ENCODE results near the gene DPEP2.

Gene DPEP2

DNA sequence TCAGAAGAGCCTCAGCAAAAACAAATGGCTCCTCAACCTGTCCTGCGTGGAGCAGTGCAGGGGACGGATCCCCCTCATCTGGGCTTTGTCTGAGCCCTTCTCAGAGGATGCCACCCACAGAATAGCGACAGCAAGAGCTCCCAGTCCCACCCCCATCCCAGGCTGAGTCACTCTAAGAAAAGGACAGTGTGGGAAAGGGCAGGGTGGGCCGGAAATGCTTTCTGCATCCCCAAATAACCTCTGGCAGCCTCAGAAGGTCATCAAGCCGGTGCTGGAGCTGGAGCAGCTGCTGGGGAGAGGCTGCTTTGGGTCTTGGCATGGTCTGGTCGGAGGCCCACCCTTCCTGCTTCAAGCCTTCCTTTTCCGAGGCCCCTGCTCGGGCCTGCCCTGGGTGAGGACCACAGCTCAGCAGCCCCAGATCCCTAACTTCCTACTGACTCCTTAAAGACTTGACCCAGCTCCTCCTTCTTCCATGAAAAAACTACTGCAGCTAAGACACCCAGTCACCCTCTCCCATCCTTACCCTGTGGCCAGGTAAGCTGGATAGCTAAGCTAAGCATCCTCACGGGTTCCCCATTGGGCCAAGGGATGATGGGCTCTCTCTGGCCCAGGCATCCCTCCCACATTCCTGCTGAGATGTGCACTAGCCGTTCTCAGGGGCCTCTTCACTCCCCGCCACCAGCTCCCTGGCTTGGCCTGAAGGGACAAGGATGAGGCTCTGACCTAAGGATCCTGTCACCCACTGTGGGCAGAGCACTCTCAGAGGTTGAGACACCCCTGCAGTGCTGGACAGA lies 39.6 kb downstream of the DPEP2 start:
- no peak for DNase-seq (ENCODE audit: low spot score)
- no peak for FAIRE-seq

GRCh38 chr16:67957622-67958021 lies 41.7 kb downstream of the DPEP2 start:
- DNase-seq (ENCODE audit: low spot score) (no peak), FAIRE-seq (no peak)

- no peak for DNase-seq (ENCODE audit: low spot score)
- no peak for FAIRE-seq
These were observed 44.7 kb downstream of the DPEP2 start for GRCh38 chr16:67954421-67955196.

DNA sequence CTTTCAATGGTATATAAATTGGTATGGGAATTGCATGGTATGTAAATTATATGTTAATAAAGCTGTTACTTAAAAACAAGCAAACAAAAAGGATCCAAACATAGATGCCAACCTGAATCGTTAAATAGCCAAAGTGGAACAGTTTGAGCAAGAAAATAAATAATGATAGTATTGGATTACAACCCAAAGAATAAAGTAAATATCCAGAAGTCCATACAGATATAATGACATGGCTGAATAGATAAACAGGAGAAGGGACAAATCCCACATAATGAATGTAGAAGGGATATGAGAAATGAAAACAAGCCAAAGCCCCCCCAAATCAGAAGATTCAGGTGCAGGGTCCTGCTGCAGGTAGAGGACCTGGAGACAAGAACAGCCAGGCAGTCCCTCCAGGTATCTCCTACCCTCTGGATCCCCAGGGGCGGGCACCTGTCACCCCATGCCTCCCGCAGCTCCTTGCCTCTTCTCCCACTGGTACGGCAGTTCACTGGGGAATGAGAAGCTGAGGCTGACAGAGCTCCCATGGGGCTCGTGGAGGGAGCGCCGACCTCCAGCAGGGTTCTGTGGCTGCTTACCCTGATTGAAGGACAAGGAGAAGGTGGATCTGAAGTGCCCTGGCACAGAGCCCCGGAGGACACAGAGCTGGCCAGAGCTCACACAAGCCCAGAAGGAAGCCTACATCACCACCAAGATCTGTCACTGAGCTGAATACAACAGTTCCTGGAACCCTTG lies 45.5 kb downstream of the DPEP2 start:
- DNase-seq (ENCODE audit: low spot score) (no peak), FAIRE-seq (no peak)

DNA sequence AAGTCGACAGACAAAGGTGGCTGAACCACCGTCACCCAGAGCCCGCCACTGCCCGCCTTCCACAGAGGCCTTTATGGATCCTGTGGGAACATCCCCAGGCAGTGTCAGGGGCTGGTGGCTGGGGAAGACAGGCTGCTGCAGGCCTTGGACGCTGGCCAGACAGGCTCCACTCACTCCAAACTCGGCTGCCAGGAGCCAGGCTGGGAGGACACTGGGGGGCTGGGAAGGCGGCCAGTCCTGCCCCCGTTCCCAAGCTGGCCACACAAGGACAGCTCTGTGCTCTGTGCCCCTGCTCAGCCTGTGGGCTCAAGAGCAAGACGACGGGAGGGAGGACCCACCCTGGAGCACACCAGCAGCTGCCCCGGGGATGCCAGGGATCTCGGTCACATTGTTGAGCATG lies 47.8 kb downstream of the DPEP2 start:
- DNase-seq (ENCODE audit: low spot score), result no peak
- FAIRE-seq, result no peak

DNA sequence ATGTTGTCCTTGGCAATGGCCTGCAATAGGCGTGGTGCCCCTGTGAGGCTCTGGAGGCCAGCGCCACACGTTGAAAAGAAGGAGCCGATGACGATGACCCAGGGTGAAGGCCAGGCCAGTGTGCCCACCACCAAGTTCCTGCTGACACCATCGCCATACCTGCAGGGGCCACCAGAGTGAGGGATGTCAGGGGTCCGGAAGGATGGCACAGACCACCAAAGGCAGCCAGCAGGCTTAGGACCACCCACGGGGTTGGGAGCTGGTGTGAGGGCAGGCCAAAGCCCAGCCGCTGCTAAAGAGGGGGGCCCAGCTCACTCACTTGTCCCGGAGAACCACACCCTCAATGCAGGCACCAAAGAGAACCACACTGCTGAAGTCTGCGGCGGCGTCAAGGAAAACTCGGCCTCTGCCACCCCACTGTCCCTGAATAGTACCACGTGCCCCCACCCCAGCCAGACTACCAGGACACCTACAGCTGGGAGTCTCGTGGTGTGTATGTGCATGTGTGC lies 48.9 kb downstream of the DPEP2 start:
- DNase-seq (ENCODE audit: low spot score) (no peak), FAIRE-seq (no peak)

GRCh38 chr16:67949645-67950044 lies 49.6 kb downstream of the DPEP2 start:
- no peak for FAIRE-seq

DNA sequence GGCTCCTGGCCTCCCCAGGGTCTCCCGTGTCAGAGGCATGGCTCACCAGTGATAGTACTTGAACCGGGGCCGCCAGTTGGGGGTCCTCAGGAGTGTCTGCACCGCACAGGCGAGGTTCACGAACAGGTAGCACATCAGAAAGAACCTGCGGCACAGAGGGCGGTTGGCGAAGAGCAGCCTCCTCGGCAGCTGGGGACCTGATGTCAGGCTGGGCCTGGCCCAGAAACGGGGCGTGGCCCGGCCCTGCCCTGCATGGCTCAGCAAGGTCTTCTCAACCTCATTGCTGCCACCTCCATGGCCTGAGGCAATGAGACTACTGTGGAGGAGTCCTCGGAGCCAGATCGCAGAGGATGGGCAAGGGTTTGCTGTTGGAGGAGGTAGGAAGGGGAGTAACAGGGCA lies 51.3 kb downstream of the DPEP2 start:
- FAIRE-seq (no peak), DNase-seq (ENCODE audit: low spot score) (no peak)

More at GRCh38 chr16:67949645-67950044, 49.6 kb downstream of the DPEP2 start:
- DNase-seq (ENCODE audit: low spot score), result no peak

- DNase-seq (ENCODE audit: low spot score) (no peak), FAIRE-seq (no peak)
These were observed 52.2 kb downstream of the DPEP2 start for GRCh38 chr16:67946966-67947558.

DNA sequence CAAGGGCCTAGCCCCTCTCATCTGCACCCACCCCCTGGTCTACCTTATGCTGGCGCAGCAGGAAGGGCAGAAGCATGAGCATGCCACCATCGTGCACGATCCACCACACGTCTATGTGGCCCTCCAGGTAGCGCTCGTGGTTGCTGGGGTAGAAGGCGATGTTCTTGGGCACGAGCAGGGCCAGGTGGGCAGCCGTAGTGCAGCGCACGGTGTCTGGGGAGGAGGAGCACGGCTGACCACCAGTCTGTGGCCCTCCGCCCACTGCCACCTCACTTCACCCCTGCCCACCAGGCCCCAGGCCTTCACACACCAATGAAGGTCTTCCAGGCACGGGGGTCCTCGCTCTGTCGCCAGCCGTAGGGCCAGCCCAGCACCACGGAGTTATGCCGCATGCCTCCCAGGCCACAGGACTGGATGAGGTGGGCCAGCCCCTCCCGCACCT lies 53.1 kb downstream of the DPEP2 start:
- no peak for FAIRE-seq

GRCh38 chr16:67945392-67945933 lies 53.8 kb downstream of the DPEP2 start:
- DNase-seq (ENCODE audit: low spot score), result no peak
- FAIRE-seq, result no peak

More for the DNA sequence above, 53.1 kb downstream of the DPEP2 start:
- DNase-seq (ENCODE audit: low spot score), result no peak

- FAIRE-seq, result no peak
- no peak for DNase-seq (ENCODE audit: low spot score)
These were observed 54.4 kb downstream of the DPEP2 start for GRCh38 chr16:67944690-67945391.

DNA sequence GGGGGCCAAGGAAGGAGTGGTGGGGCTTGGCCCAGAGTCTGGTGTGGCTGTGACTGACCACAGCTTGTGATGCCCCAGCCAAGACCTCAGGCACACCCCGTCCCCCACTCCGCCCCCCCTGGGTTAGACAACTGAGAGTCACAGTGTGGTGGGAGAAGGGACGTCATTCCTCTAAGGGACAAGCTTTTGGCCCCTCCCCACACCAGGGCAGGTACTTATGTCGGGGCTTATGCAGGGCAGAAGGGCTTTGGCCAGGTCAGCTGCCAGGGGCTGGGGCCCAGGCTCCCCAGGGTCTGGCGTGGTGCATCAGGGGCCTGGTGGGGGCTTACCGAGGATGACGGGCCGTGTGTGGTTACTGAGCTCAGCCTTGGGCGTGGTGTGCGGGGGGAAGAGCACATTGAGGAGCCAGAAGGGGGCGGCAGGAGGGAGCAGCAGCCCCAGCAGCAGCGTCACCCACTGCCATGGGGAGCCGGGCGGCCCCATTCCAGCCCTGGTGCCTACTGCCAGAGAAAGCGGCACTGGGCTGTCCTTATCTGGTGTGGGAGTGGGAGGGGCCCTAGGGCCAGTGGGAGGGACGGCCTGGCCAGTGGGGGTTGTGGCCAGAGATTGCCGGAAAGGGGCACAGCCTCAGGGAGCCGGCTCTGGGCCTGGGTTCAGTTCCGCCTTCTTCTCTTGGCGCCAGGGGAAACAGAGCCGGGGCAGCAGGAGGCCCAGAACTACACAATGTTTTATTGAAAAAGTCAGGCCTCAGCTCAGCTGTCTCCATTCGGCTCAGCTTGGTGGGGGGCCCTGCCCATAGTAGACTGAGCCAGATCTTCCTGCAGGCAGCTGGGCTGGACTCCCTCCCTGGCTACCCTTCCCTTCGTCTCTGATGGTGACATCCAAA lies 55.4 kb downstream of the DPEP2 start, which contains the start of gene LCAT:
TSS of gene LCAT (minus strand) at position 502 of the 886 bp plus-strand sequence. CDS start at position 483, 19 bp downstream.
- DNase-seq (ENCODE audit: low spot score) (no peak), FAIRE-seq (no peak)

DNA sequence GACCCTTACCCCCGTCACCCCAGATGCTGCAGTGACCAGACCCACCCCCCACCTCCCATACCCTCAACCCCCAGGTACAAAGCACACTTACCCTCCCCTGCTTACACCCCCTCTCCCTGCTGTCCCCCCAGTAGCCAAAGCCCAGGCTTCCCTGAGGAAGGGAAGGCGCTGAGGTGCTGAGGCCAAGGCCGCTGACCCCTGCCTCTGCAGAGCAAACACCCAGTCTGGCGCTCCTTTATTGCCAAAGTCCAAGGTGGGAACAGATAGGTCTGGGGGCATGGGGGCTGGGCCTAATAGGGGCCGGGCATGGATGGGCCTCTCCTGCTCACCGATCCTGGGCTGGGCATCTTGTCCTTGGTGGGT lies 56.0 kb downstream of the DPEP2 start:
- DNase-seq (ENCODE audit: low spot score), result no peak
- FAIRE-seq, result no peak

DNA sequence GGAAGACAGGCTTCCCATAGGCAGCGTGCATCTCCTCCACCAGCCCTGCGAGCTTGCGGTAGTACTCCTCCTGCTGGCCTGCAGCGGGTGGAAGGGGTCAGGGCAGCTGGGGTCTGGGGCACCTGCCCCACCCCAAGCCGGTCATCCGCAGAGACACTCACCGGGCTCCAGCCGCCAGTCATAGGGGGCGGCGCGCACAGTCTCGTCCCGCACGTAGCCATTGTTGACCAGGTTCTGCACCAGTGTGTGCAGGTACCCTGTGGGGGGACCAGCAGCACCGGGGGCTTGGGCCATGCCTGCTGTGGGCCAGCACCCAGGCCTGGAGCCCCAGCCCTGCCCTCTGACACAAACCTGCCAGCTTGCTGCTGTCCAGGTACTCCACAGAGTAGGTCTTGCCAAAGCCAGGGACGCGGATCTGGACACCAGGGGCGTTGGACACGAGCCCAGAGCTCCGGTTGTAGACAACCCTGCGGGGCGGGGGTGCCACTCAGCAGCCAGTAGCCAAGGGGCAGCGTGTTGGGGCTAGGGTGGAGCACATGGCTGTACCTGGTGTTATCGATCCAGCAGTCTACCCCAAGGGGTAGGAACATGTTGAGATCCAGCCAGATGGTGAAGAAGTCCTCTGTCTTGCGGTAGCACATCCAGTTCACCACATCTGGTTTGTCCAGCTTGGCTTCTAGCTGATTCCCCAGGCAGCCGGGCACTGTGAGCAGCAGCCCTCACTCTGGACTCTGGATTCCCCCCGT lies 56.6 kb downstream of the DPEP2 start:
- DNase-seq (ENCODE audit: low spot score) (no peak), FAIRE-seq (no peak)

DNA sequence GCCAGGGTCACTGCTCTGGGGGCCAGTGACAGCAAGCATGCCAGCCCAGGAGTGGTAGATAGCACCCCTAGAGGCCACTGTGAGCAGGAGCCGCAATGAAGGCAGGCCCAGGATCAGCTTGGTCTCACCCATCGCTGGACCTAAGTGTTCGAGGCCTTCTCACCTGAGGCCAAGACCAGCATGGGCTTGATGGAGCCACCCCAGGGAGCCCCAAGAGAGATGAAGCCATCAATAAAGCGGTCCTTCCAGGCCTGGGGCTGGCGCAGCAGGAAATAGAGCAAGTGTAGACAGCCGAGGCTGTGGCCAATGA lies 57.1 kb downstream of the DPEP2 start:
- DNase-seq (ENCODE audit: low spot score) (no peak), FAIRE-seq (no peak)

- FAIRE-seq, result no peak
These were observed 57.6 kb downstream of the DPEP2 start for GRCh38 chr16:67941469-67942199.

GRCh38 chr16:67940446-67941089 lies 58.7 kb downstream of the DPEP2 start:
- no peak for FAIRE-seq
- no peak for DNase-seq (ENCODE audit: low spot score)

More at GRCh38 chr16:67941469-67942199, 57.6 kb downstream of the DPEP2 start:
- no peak for DNase-seq (ENCODE audit: low spot score)
